SK-N-SH treated with all-trans-retinoic acid at 6 μM for 48 hours (cell line): ENCODE data around the gene SLC26A1.

Source experiments
- ATAC-seq: fragments of 200-7000 bp; cut with Tn5 transposase; 3 replicates; pipeline ENCODE4 v1.9.1; 2020; ENCODE audit warnings: mild to moderate bottlenecking, moderate library complexity
- ARNTL ChIP-seq: fragments of 450-650 bp; formaldehyde crosslinking; IDR thresholded peaks from 2 replicates; pipeline ENCODE4 v1.5.0; 2020; ENCODE audit warnings: low read depth, mild to moderate bottlenecking, moderate library complexity, borderline replicate concordance
- BACH2 ChIP-seq: fragments of 250-450 bp; sonication (Bioruptor Pico); IDR thresholded peaks from 2 replicates; pipeline ENCODE4 v1.9.0; 2021; ENCODE audit warnings: mild to moderate bottlenecking, borderline replicate concordance
- CSDC2 ChIP-seq: fragments of 250-450 bp; sonication (Bioruptor Pico); IDR thresholded peaks from 2 replicates; pipeline ENCODE4 v1.5.0; 2020; ENCODE audit warnings: mild to moderate bottlenecking, moderate library complexity
- ESRRG ChIP-seq: fragments of 250-450 bp; sonication (Bioruptor Pico); IDR thresholded peaks from 2 replicates; pipeline ENCODE4 v1.6.1; 2021; ENCODE audit warnings: mild to moderate bottlenecking
- GLIS3 ChIP-seq: fragments of 250-450 bp; sonication (Bioruptor Pico); IDR thresholded peaks from 2 replicates; pipeline ENCODE4 v1.5.0; 2020; ENCODE audit warnings: mild to moderate bottlenecking, moderate library complexity
- ISL1 ChIP-seq: fragments of 250-450 bp; sonication (Bioruptor Pico); IDR thresholded peaks from 2 replicates; pipeline ENCODE4 v2.1.2; 2022; ENCODE audit warnings: mild to moderate bottlenecking, moderate library complexity
- OSR1 ChIP-seq: fragments of 250-450 bp; sonication (Bioruptor Pico); IDR thresholded peaks from 2 replicates; pipeline ENCODE4 v1.8.0; 2022; ENCODE audit warnings: moderate library complexity, mild to moderate bottlenecking, inconsistent platforms
- PPARA ChIP-seq: fragments of 250-450 bp; sonication (Bioruptor Pico); IDR thresholded peaks from 2 replicates; pipeline ENCODE4 v1.5.0; 2020; ENCODE audit warnings: mild to moderate bottlenecking, borderline replicate concordance
- RARB ChIP-seq: fragments of 250-450 bp; sonication (Bioruptor Pico); IDR thresholded peaks from 2 replicates; pipeline ENCODE4 v1.8.0; 2021; ENCODE audit warnings: mild to moderate bottlenecking, moderate library complexity
- SNAI2 ChIP-seq: fragments of 250-450 bp; sonication (Bioruptor Pico); IDR thresholded peaks from 2 replicates; pipeline ENCODE4 v1.5.0; 2020; ENCODE audit warnings: mild to moderate bottlenecking, moderate library complexity
- TCF4 ChIP-seq: fragments of 250-450 bp; sonication (Bioruptor Pico); IDR thresholded peaks from 2 replicates; pipeline ENCODE4 v1.8.0; 2021; ENCODE audit warnings: mild to moderate bottlenecking, moderate library complexity, borderline replicate concordance
- TOX ChIP-seq: fragments of 250-450 bp; sonication (Bioruptor Pico); IDR thresholded peaks from 2 replicates; pipeline ENCODE4 v1.8.0; 2021; ENCODE audit warnings: mild to moderate bottlenecking, moderate library complexity, borderline replicate concordance
- ZC3H10 ChIP-seq: fragments of 250-450 bp; sonication (Bioruptor Pico); IDR thresholded peaks from 2 replicates; pipeline ENCODE4 v1.5.1; 2021; ENCODE audit warnings: mild to moderate bottlenecking, moderate library complexity
- ZFP3 ChIP-seq: fragments of 250-450 bp; sonication (Bioruptor Pico); IDR thresholded peaks from 2 replicates; pipeline ENCODE4 v1.5.0; 2020; ENCODE audit warnings: mild to moderate bottlenecking, moderate library complexity
- ZFP30 ChIP-seq: fragments of 450-650 bp; formaldehyde crosslinking; IDR thresholded peaks from 2 replicates; pipeline ENCODE4 v1.5.0; 2022; ENCODE audit warnings: mild to moderate bottlenecking, moderate library complexity
- ZNF565 ChIP-seq: fragments of 450-650 bp; formaldehyde crosslinking; conservative IDR thresholded peaks from 2 replicates; pipeline ENCODE4 v1.5.0; 2020; ENCODE audit warnings: low read depth, mild to moderate bottlenecking, moderate library complexity
- ZNF70 ChIP-seq: fragments of 450-650 bp; formaldehyde crosslinking; IDR thresholded peaks from 2 replicates; pipeline ENCODE4 v1.5.0; 2020; ENCODE audit warnings: mild to moderate bottlenecking, moderate library complexity
- ZNF8 ChIP-seq: fragments of 450-650 bp; formaldehyde crosslinking; IDR thresholded peaks from 2 replicates; pipeline ENCODE4 v1.5.0; 2020; ENCODE audit warnings: mild to moderate bottlenecking, moderate library complexity
- TF ChIP-seq, protein P1 (sequence below): fragments of 250-450 bp; sonication (Bioruptor Pico); IDR thresholded peaks from 2 replicates; pipeline ENCODE4 v1.8.0; 2020; ENCODE audit warnings: mild to moderate bottlenecking, moderate library complexity, borderline replicate concordance
- TF ChIP-seq, protein P2 (sequence below): fragments of 250-450 bp; sonication (Bioruptor Pico); IDR thresholded peaks from 2 replicates; pipeline ENCODE4 v1.5.1; 2020; ENCODE audit warnings: low read depth, mild to moderate bottlenecking, moderate library complexity
- TF ChIP-seq, protein P3 (sequence below): fragments of 250-450 bp; sonication (Bioruptor Pico); IDR thresholded peaks from 2 replicates; pipeline ENCODE4 v1.5.0; 2020; ENCODE audit warnings: mild to moderate bottlenecking, moderate library complexity
- TF ChIP-seq, protein P4 (sequence below): fragments of 250-450 bp; sonication (Bioruptor Pico); IDR thresholded peaks from 2 replicates; pipeline ENCODE4 v1.8.0; 2021; ENCODE audit warnings: low read depth, mild to moderate bottlenecking, moderate library complexity, borderline replicate concordance
- TF ChIP-seq, protein P5 (sequence below): fragments of 250-450 bp; sonication (Bioruptor Pico); IDR thresholded peaks from 2 replicates; pipeline ENCODE4 v1.5.1; 2021; ENCODE audit warnings: mild to moderate bottlenecking, moderate library complexity

The SLC26A1 gene

DNA sequence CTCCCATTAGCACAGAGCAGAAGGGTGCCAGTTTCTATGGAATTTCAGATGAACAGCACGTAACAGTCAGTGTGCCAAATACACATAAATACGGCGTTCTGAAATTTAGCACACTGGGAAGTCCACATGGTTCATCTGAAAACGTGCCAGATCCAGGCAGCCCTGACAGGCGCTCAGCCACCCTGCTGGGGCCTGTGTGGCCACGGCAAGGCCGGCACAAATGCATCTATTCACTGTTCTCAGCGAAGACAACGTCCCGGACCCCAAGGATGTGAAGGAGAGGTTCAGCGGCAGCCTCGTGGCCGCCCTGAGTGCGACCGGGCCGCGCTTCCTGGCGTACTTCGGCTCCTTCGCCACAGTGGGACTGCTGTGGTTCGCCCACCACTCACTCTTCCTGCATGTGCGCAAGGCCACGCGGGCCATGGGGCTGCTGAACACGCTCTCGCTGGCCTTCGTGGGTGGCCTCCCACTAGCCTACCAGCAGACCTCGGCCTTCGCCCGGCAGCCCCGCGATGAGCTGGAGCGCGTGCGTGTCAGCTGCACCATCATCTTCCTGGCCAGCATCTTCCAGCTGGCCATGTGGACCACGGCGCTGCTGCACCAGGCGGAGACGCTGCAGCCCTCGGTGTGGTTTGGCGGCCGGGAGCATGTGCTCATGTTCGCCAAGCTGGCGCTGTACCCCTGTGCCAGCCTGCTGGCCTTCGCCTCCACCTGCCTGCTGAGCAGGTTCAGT is 35.5 kb downstream of the SLC26A1 start:
- no peak for ATAC-seq
- TF ChIP-seq, protein P1, sequence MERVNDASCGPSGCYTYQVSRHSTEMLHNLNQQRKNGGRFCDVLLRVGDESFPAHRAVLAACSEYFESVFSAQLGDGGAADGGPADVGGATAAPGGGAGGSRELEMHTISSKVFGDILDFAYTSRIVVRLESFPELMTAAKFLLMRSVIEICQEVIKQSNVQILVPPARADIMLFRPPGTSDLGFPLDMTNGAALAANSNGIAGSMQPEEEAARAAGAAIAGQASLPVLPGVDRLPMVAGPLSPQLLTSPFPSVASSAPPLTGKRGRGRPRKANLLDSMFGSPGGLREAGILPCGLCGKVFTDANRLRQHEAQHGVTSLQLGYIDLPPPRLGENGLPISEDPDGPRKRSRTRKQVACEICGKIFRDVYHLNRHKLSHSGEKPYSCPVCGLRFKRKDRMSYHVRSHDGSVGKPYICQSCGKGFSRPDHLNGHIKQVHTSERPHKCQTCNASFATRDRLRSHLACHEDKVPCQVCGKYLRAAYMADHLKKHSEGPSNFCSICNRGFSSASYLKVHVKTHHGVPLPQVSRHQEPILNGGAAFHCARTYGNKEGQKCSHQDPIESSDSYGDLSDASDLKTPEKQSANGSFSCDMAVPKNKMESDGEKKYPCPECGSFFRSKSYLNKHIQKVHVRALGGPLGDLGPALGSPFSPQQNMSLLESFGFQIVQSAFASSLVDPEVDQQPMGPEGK, result no peak
- TF ChIP-seq, protein P2, sequence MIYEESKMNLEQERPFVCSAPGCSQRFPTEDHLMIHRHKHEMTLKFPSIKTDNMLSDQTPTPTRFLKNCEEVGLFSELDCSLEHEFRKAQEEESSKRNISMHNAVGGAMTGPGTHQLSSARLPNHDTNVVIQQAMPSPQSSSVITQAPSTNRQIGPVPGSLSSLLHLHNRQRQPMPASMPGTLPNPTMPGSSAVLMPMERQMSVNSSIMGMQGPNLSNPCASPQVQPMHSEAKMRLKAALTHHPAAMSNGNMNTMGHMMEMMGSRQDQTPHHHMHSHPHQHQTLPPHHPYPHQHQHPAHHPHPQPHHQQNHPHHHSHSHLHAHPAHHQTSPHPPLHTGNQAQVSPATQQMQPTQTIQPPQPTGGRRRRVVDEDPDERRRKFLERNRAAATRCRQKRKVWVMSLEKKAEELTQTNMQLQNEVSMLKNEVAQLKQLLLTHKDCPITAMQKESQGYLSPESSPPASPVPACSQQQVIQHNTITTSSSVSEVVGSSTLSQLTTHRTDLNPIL (CRISPR knock-in tag), result no peak
- no peak for TF ChIP-seq TCF4 (CRISPR knock-in tag)
- no peak for TF ChIP-seq CSDC2 (CRISPR knock-in tag)
- no peak for TF ChIP-seq SNAI2 (CRISPR knock-in tag)
- TF ChIP-seq ARNTL (CRISPR knock-in tag), result no peak
- TF ChIP-seq, protein P3, sequence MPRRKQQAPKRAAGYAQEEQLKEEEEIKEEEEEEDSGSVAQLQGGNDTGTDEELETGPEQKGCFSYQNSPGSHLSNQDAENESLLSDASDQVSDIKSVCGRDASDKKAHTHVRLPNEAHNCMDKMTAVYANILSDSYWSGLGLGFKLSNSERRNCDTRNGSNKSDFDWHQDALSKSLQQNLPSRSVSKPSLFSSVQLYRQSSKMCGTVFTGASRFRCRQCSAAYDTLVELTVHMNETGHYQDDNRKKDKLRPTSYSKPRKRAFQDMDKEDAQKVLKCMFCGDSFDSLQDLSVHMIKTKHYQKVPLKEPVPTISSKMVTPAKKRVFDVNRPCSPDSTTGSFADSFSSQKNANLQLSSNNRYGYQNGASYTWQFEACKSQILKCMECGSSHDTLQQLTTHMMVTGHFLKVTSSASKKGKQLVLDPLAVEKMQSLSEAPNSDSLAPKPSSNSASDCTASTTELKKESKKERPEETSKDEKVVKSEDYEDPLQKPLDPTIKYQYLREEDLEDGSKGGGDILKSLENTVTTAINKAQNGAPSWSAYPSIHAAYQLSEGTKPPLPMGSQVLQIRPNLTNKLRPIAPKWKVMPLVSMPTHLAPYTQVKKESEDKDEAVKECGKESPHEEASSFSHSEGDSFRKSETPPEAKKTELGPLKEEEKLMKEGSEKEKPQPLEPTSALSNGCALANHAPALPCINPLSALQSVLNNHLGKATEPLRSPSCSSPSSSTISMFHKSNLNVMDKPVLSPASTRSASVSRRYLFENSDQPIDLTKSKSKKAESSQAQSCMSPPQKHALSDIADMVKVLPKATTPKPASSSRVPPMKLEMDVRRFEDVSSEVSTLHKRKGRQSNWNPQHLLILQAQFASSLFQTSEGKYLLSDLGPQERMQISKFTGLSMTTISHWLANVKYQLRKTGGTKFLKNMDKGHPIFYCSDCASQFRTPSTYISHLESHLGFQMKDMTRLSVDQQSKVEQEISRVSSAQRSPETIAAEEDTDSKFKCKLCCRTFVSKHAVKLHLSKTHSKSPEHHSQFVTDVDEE, result no peak
- no peak for TF ChIP-seq BACH2 (CRISPR knock-in tag)
- no peak for TF ChIP-seq ZNF565
- no peak for TF ChIP-seq ZC3H10 (CRISPR knock-in tag)
- TF ChIP-seq ZFP30, result no peak
- no peak for TF ChIP-seq TOX (CRISPR knock-in tag)
- TF ChIP-seq ESRRG, result no peak
- TF ChIP-seq OSR1, result no peak
- TF ChIP-seq PPARA (CRISPR knock-in tag), result no peak
- TF ChIP-seq ZFP3 (CRISPR knock-in tag), result no peak
- no peak for TF ChIP-seq GLIS3 (CRISPR knock-in tag)

DNA sequence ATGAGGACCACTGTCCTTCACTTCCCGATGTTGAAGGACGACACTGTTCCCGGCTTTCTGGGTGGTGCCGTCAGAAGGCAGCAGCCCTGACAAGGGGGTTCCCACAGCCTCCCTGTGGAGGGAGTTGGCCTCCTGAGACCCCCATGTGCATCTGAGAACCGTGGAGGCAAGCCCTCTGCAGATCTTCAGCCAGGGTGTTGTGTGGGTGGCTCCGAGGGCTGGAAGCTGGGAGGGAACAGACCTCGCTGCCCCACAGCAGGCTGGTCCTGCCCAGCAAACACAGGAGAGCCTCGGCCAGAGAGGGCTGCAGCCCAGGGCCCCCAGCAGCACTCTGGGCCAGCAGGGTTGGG is 36.0 kb downstream of the SLC26A1 start:
- ATAC-seq, result no peak
- TF ChIP-seq BACH2 (CRISPR knock-in tag) (no peak), ZNF70 (CRISPR knock-in tag) (no peak), ZNF8 (CRISPR knock-in tag) (no peak), ISL1 (CRISPR knock-in tag) (no peak), ESRRG (no peak), ZFP30 (no peak), GLIS3 (CRISPR knock-in tag) (no peak), TOX (CRISPR knock-in tag) (no peak), RARB (CRISPR knock-in tag) (no peak), ZC3H10 (CRISPR knock-in tag) (no peak), ZFP3 (CRISPR knock-in tag) (no peak), OSR1 (no peak), SNAI2 (CRISPR knock-in tag) (no peak), ZNF565 (no peak), CSDC2 (CRISPR knock-in tag) (no peak)
- TF ChIP-seq, protein P3, result no peak
- TF ChIP-seq, protein P2 (CRISPR knock-in tag), result no peak
- TF ChIP-seq, protein P4, sequence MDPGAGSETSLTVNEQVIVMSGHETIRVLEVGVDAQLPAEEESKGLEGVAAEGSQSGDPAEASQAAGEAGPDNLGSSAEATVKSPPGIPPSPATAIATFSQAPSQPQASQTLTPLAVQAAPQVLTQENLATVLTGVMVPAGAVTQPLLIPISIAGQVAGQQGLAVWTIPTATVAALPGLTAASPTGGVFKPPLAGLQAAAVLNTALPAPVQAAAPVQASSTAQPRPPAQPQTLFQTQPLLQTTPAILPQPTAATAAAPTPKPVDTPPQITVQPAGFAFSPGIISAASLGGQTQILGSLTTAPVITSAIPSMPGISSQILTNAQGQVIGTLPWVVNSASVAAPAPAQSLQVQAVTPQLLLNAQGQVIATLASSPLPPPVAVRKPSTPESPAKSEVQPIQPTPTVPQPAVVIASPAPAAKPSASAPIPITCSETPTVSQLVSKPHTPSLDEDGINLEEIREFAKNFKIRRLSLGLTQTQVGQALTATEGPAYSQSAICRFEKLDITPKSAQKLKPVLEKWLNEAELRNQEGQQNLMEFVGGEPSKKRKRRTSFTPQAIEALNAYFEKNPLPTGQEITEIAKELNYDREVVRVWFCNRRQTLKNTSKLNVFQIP, result no peak
- TF ChIP-seq, protein P5, sequence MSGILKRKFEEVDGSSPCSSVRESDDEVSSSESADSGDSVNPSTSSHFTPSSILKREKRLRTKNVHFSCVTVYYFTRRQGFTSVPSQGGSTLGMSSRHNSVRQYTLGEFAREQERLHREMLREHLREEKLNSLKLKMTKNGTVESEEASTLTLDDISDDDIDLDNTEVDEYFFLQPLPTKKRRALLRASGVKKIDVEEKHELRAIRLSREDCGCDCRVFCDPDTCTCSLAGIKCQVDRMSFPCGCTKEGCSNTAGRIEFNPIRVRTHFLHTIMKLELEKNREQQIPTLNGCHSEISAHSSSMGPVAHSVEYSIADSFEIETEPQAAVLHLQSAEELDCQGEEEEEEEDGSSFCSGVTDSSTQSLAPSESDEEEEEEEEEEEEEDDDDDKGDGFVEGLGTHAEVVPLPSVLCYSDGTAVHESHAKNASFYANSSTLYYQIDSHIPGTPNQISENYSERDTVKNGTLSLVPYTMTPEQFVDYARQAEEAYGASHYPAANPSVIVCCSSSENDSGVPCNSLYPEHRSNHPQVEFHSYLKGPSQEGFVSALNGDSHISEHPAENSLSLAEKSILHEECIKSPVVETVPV, result no peak
- TF ChIP-seq, protein P1, result no peak
